HL-60 (cell line): ENCODE data around the gene TMEM117.
A peak's percentile ranks its signal among the peaks of the same experiment; 100 is the strongest.

Source experiments
- DNase-seq, 2 experiments: peaks; one replicate each; pipeline ENCODE4 v3.0.0-alpha.2; 2010 to 2020; ENCODE audit warnings: low read depth in 1 of 2, low spot score in 1 of 2
- H3K27ac ChIP-seq: fragments of 250-450 bp; sonication (Bioruptor Pico); replicated peaks from 2 replicates; pipeline ENCODE4 v1.5.1; 2020; ENCODE audit warnings: mild to moderate bottlenecking, moderate library complexity
- H3K27me3 ChIP-seq: fragments of 250-450 bp; sonication (Bioruptor Pico); 2 replicates; pipeline ENCODE4 v1.5.1; 2021; ENCODE audit warnings: mild to moderate bottlenecking, moderate library complexity; ENCODE audit not compliant: insufficient read depth, poor library complexity, severe bottlenecking
- H3K4me3 ChIP-seq: replicated peaks from 2 replicates; pipeline ENCODE4 v1.5.1; 2011; ENCODE audit warnings: mild to moderate bottlenecking, control low read depth, low read length; ENCODE audit not compliant: insufficient read depth
- CTCF ChIP-seq: IDR thresholded peaks from one replicate; pipeline ENCODE4 v1.5.1; 2011; ENCODE audit warnings: low read length, control low read depth, inconsistent platforms; ENCODE audit not compliant: insufficient read depth
- GABPA ChIP-seq: IDR thresholded peaks from 2 replicates; pipeline ENCODE4 v1.6.1; 2012; ENCODE audit warnings: low read depth
- POLR2AphosphoS5 ChIP-seq: IDR thresholded peaks from 2 replicates; pipeline ENCODE4 v1.6.1; 2012; ENCODE audit warnings: low read depth
- SPI1 ChIP-seq: IDR thresholded peaks from 2 replicates; pipeline ENCODE4 v1.6.1; 2012; ENCODE audit warnings: low read depth, mild to moderate bottlenecking, borderline replicate concordance
- TF ChIP-seq, protein P1 (sequence below): IDR thresholded peaks from 2 replicates; pipeline ENCODE4 v1.6.1; 2012; ENCODE audit warnings: low read depth; ENCODE audit not compliant: insufficient replicate concordance

TMEM117 gene

DNA sequence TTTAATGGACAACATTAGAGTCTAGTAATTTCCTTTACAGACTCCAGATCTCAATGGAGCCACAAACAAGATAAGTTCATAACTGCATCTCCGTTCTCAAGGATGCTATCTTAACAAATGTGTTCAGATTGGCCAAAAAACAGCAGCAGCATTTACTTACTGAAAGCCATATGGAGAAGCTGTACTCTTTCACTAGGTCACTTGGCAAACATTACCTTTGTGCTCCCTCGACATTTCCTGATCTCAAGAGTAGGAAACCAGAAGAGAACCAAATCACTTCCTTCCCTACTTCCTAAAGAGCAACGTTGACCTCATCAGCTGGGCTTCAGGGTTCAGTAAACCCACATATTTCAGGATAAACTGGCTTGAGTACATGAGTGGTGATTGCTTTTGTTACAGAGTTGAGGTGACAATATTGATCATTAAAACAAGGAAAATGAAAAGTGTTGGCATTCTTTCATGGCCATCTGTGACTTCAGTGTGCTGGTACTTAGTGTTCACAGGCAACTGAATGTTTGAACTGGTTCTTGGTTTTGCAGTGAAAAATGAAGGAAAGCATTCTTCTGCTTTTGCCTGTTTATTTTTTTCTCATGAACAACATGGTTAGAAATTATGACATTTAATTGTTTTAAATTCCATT is 449.6 kb downstream of the TMEM117 start:
- TF ChIP-seq POLR2AphosphoS5 = no peak
- no peak for TF ChIP-seq CTCF
- no peak for TF ChIP-seq SPI1
- TF ChIP-seq, protein P1, sequence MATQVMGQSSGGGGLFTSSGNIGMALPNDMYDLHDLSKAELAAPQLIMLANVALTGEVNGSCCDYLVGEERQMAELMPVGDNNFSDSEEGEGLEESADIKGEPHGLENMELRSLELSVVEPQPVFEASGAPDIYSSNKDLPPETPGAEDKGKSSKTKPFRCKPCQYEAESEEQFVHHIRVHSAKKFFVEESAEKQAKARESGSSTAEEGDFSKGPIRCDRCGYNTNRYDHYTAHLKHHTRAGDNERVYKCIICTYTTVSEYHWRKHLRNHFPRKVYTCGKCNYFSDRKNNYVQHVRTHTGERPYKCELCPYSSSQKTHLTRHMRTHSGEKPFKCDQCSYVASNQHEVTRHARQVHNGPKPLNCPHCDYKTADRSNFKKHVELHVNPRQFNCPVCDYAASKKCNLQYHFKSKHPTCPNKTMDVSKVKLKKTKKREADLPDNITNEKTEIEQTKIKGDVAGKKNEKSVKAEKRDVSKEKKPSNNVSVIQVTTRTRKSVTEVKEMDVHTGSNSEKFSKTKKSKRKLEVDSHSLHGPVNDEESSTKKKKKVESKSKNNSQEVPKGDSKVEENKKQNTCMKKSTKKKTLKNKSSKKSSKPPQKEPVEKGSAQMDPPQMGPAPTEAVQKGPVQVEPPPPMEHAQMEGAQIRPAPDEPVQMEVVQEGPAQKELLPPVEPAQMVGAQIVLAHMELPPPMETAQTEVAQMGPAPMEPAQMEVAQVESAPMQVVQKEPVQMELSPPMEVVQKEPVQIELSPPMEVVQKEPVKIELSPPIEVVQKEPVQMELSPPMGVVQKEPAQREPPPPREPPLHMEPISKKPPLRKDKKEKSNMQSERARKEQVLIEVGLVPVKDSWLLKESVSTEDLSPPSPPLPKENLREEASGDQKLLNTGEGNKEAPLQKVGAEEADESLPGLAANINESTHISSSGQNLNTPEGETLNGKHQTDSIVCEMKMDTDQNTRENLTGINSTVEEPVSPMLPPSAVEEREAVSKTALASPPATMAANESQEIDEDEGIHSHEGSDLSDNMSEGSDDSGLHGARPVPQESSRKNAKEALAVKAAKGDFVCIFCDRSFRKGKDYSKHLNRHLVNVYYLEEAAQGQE = no peak
- TF ChIP-seq GABPA = no peak
- no peak overlapping the region for H3K4me3 ChIP-seq
- no peaks in the 10 kb centered on the region for H3K27me3 ChIP-seq
- no peak for DNase-seq
- no peak overlapping the region for H3K27ac ChIP-seq

DNA sequence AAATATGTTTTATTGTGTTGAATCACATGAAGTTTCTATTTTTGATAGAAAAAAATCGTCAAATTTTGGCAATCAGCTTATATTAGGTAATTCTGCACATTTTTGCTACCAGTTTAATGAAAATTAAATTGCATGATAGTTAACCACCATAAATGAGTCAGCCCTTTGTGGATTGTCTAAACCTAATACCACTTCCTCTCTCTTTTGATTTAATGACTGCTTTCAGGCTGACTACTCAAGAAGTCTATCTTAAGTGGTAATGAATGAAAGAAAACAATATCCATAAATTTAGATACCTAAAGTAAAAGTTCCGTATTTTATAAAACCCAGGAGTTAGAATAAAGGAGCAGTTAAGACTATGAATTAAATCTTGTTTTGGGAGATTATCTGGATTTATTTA is 450.5 kb downstream of the TMEM117 start:
- no peaks in the 10 kb centered on the region for H3K27me3 ChIP-seq
- H3K27ac ChIP-seq = no peak overlapping the region
- DNase-seq = peak in 1 of 2 experiments; percentile 6
- TF ChIP-seq SPI1 = peak; percentile 38
- TF ChIP-seq, protein P1 = no peak
- no peak overlapping the region for H3K4me3 ChIP-seq

GRCh38 chr12:44286821-44287505 is 451.1 kb downstream of the TMEM117 start:
- DNase-seq = no peak
- TF ChIP-seq SPI1 (no peak), GABPA (no peak)
- no peak overlapping the region for H3K4me3 ChIP-seq
- no peaks in the 10 kb centered on the region for H3K27me3 ChIP-seq
- no peak overlapping the region for H3K27ac ChIP-seq

DNA sequence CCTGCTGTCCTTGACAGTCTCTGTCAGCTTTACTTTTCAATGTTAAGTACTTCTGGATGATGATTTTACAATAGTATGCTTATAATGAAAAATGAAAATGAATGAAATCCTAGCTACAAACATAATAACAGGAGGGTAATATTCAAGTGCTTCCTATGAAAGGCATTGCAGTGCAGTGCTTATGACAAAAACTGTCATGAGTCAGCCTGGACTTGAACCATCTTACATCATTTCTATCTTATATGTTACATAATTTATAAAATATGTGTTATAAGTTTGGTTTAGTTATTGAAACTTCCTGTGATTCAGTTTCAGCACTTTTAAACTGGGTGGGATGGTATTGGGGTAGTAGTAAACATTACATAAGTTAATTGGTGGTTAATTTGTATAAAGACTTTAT is 451.7 kb downstream of the TMEM117 start:
- no peak overlapping the region for H3K4me3 ChIP-seq
- no peak for TF ChIP-seq SPI1
- H3K27me3 ChIP-seq = no peaks in the 10 kb centered on the region
- H3K27ac ChIP-seq = no peak overlapping the region
- peak in 1 of 2 experiments; percentile 20 for DNase-seq

DNA sequence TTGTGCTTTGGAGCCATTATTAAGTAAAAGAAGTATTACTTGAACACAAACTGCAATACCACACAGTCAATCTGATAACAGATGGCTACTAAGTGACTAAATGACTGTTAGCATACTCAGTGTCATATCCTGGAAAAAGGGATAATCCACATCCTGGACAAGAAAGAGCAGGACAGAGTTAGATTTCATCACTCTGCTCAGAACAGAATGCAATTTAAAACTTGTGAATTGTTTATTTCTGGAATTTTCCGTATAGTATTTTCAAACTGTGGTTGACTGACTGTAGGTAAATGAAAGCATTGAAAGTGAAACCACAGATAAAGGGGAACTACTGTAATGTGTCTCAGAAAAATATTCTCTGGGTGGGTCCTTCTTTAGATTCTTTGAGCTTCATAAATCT is 458.8 kb downstream of the TMEM117 start:
- Histone ChIP-seq H3K27me3 (no peaks in the 10 kb centered on the region), H3K27ac (no peak overlapping the region), H3K4me3 (no peak overlapping the region)
- no peak for TF ChIP-seq GABPA
- TF ChIP-seq, protein P1 = no peak
- no peak for TF ChIP-seq POLR2AphosphoS5
- TF ChIP-seq CTCF = no peak
- no peak for TF ChIP-seq SPI1
- DNase-seq = no peak
